Gastrocnemius medialis (tissue), 4 donors: ENCODE results near the gene SLC37A1.

Experiments used
- POLR2A ChIP-seq, 2 donors: fragments of 450-650 bp; IDR thresholded peaks; one replicate each; pipeline ENCODE4 v1.6.1; 2017; ENCODE audit warnings: antibody characterized with exemption in 2 of 2, mild to moderate bottlenecking in 2 of 2, moderate library complexity in 2 of 2
- TF ChIP-seq, protein P1 (sequence below), 5 experiments: fragments of 450-650 bp in 3 of 5; fragments of 200-600 bp in 2 of 5; sonication (generic) in 2 of 5; IDR thresholded peaks in 4 of 5; conservative IDR thresholded peaks in 1 of 5; 1 replicate in 4 of 5; 2 replicates in 1 of 5; pipeline ENCODE4 v1.5.1; 2016 to 2019; ENCODE audit warnings: antibody characterized with exemption in 5 of 5, mild to moderate bottlenecking in 3 of 5, moderate library complexity in 3 of 5

DNA sequence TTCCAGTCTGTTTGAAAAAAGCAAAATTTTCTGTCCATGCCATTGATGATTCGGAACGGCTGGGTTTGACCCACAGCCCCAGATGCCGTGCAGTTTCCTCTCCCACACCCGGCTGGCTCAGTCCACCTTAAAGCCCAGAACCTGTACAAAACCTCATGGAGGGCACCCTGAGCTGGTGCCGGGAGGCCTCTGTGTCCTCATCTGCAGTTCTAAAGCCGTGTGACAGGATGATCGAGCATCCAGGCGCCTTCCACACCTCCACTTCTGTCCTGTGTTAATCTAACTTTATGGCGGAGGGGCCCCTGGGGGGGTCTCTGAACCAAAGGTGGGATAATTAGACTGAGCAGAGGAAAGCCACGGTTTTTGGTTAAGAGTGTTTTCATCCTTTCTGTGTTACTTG, 49.6 kb downstream of the SLC37A1 start:
- TF ChIP-seq, protein P1, sequence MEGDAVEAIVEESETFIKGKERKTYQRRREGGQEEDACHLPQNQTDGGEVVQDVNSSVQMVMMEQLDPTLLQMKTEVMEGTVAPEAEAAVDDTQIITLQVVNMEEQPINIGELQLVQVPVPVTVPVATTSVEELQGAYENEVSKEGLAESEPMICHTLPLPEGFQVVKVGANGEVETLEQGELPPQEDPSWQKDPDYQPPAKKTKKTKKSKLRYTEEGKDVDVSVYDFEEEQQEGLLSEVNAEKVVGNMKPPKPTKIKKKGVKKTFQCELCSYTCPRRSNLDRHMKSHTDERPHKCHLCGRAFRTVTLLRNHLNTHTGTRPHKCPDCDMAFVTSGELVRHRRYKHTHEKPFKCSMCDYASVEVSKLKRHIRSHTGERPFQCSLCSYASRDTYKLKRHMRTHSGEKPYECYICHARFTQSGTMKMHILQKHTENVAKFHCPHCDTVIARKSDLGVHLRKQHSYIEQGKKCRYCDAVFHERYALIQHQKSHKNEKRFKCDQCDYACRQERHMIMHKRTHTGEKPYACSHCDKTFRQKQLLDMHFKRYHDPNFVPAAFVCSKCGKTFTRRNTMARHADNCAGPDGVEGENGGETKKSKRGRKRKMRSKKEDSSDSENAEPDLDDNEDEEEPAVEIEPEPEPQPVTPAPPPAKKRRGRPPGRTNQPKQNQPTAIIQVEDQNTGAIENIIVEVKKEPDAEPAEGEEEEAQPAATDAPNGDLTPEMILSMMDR (IDR thresholded peaks at IDR 0.05 in 4 of 5, conservative IDR thresholded peaks at IDR 0.05 in 1 of 5): no peak
- TF ChIP-seq POLR2A (IDR thresholded peaks at IDR 0.05): no peak
